Putamen (tissue), 1 donor: Measurements from ENCODE around the gene ZNF764.
A peak's percentile ranks its signal among the peaks of the same experiment; 100 is the strongest.

Source experiments
- DNase-seq: peaks from one replicate; pipeline ENCODE4 v3.0.0-alpha.2; 2016; ENCODE audit warnings: low spot score

Gene ZNF764

DNA sequence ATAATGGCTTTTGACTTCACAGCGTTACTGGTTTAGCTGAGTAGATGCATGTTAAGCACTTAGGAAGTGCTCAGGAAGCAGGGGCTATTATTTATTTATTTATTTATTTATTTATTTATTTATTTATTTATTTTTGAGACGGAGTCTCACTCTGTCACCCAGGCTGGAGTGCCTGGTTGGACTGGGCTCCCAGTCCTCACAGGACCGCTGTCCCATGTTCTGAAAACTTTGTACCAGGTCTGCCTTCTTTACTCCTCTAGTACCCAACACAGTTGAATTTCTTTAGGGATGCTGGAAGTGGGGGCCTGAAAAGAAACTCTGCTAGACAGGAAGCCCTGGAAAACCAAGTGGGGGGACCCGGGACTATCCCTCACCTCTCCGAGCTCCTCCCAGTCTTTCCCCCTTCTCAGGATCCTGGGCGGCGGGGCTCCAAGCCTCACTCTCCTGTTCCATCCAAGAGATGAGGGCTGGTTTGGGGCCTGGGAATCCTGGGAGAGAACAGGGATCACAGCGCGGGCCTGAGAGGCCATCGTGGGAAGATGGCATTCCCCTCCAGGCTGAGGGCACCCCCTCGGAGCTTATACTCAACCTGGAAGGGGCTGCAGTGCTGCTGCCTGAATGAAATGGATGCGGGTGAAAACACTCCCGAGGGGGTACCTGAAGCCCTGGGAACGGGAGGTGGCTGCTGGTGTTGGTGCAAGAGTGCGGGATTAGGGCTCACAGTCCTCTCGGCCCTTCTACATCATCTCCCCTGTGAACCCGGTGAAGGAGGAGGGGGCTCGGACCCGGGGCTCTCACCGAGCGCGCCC, 12.7 kb upstream of the ZNF764 start:
- DNase-seq = no peak

DNA sequence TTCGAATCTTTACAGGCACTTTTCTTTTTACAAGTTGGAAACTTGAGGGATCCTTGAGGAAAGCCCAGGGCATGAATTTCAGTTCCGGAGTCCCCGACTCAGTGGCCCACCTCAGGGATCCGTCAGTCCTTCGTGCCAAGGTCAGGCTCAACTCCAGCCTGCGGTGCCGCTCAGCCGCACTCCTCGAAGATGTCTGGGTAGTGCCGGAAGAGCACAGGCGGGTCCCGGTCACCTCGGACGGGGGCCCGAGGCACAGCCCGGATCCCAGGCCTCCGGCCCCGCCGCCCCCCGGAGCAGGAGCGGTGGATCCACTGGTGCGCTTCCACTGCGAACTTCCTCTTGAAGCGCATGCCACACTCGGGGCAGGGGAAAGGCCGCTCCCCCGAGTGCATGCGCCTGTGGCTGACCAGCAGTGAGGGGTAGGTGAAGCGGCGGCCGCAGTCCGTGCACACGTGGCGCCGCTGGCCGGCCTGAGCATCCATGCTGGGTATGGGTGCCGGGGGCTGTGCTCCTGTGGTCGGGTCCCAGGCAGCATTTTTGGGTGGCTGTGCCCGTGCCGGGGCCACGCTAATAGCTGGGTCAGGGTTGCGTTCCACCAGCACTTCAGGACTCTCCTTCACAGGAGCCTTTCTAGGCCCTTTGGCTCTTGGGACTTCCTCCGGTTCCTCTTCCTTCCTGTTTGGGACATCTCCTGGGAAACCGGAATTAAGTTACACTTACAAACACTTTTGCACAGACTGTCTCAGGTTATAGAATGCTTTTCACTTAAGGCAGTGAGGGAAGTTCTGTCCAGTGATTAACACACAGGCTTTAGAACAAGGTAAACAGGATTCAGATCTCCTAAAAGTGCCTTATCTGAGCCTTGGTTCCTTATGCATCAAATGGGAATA, 11.8 kb upstream of the ZNF764 start:
- DNase-seq = no peak

DNA sequence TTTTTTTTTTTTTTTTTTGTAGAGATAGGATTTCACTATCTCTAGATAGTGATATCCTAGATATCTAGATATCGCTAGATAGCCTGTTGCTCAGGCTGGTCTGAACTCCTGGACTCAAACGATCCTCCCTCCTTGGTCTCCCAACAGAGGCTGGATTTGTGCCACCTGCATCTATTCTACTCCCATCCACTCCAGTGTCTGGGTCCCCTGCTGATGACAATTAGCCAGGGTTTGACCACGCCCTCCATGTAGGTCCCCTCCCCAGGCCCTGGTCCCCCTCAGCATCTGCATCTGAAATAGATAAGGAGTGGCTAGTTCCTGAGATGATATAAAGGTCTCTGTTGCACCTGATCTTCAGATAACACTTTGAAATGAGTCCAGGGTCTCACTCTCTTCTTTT, 11.1 kb upstream of the ZNF764 start:
- no peak for DNase-seq

DNA sequence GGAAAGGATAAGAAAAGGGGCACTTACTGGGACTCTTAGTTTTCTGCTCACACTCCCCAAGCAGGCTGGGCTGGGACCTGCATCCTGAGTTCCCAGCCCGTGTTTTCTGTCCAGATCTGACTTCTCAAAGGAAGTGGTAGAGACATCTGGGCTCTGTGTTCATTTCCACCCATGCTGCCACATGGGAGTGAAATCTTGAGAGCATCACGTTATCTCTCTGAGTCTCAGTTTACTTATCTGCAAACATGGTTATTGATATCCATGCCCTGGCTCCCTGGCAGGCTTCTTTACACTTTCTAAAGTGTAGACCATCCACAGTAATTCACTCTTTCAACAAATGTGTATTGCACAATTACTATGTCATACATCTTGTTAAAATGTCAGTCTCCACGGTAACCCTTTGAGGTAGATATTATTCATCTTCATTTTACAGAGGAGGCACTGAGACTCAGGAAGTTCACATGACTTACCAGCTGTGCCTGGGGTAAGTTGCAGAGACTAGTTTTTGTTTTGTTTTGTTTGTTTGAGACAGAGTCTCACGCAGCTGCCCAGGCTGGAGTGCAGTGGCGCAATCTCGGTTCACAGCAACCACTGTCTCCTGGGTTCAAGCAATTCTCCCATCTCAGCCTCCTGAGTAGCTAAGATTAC, 9.9 kb upstream of the ZNF764 start:
- DNase-seq = no peak

DNA sequence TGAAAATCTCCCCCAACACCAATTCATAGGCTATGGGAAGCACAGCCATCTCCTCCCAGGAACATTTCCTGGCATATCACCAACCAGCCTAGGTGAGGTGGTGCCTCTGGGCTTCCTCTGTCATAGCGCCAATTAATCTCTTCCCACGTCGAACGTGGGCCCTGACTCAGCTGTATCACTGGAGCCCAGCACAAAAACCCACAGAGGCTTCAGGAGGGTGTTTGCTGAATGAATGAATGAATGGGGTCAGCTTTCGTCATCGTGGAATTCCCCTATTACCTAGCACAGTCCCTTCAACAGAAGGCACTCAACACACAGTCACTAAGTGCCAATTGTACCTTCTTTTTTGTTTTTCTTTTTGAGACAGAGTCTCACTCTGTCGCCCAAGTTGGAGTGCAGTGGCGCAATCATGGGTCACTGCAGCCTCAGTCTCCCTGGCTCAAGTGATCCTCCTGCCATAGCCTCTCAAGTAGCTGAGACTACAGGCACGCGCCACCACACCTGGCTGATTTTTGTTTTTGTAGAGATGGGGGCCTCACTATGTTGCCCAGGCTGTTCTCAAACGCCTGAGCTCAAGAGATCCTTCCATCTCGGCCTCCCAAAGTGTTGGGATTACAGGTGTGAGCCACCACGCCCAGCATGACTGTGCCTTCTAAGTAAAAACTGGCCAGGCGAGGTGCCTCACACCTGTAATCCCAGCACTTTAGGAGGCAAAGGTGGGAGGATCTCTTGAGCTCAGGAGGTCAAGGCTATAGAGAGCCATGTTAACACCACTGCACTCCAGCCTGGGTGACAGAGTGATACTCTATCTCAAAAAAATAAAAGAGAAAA, 9.2 kb upstream of the ZNF764 start:
- peak; percentile 69 for DNase-seq

DNA sequence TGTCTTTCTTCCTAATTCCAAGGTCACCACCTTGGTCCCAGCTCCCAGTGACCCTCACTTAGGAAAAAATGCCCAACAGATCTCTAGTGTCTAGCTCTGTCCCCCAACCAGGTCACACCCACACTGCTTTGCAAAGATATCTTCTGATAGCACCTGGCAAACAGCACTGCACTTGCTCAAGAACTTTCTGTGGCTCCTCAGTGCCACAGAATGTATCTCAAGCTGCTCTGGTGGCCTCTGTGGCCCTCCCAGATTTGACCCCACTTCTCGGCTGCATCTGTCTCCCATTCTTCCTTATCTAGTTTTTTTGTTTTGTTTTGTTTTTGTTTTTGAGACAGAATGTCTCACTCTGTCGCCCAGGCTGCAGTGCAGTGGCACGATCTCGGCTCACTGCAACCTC, 8.4 kb upstream of the ZNF764 start:
- no peak for DNase-seq

DNA sequence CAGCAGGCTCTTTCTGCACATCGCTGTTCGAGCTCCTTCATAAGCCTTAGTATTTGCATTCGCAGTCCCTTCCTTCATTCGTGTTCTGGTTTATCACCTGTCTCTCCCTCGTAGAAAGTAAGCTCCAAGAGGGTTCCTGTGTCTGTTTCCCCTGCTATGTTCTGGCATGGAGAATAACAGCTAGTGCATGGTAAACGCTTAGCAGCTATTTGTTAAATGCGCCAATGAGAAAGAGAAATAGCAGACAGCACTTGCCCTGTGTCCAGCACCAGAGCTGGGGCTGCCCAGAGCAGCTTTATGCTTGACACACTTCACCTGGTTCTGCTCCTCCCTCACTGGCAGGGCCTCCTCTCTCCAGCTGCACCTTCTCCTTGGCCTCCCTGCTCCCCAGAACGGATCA, 7.8 kb upstream of the ZNF764 start:
- DNase-seq = no peak

DNA sequence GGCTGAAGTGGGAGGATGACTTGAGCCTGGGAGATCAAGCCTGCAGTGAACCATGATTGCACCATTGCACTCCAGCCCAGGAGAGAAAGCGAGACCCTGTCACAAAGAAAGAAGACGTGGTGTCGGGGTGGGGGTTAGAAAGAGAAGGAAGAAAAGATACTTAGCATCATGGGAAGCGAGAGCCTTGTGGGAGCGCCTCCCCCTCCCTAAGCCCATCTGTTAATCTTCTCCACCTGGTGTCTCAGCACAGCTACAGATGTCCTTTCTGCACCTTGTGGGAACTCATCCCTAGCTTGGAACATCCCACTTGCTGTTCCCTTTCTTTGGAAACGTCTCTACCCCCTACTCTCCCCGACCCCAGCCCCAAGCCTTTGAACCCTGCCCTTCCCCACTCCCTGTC, 7.4 kb upstream of the ZNF764 start:
- DNase-seq = no peak

DNA sequence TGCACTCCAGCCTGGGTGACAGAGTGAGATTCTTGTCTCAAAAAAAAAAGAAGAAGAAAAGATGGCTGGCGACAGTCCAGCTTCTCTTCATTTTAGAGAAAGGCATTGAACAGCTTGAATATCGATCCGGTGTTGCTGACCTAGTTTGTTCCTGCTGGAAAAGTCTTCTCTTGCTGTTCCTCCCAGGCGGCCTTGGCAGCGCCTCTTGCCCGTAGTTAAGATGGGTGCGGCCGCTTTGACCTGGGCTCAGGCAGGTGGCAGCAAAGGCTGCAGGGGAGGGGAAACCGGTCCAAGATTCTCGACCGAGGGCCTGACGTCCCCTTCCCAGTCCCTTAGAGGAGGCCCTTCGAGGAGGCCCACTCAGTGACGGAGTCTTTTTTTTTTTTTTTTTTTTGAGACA, 3.8 kb upstream of the ZNF764 start:
- no peak for DNase-seq

DNA sequence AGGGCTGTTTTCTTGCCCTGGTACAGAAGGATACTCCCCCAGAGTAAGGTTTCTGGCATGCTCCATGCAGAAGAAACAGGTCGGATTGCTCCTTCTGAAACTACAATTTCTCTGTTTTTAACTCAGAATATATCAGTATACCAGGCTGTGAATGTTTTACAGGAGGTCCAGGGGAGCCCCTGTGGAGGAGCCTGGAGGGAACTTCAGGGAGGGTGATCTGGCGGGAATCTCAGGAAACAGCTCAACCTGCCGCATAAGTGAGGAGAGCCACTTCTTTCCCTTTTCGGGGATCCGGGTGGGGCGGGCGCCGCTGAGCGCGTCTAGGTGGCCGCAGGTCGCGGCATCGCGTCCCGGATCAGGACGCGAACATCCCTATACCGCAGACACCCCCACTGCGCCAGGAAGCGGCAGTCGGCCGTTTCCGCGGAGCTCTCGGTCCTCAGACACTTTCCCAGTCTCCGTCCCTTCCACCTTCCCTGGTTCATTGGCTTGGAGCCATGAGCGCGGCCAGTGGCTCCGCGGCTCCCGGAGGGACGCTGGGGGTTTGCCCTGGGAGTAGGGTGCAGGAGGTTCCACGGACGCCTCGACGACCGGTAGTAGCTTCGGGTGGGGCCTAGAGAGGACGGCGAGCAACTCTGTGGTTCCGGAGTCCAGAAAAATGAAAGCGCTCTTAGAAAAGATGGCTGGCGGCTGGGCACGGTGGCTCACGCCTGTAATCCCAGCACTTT, 3.1 kb upstream of the ZNF764 start:
- DNase-seq = no peak

DNA sequence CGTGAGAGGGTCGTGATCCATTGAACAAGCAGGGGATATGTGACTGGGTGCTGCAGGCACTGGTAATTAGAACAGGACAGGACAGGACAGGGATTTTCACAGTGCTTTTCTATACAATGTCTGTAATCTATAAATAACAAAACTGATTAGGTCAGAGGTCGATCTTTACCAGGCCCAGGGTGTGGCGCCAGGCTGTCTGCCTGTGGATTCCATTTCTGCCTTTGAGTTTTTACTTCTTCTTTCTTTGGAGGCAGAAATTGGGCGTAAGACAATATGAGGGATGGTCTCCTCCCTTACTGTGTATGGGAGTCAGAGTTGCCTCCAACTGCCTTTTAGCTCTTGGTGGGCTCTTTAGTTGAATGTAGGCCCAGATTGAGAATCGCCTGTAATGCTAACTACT, 1.5 kb upstream of the ZNF764 start:
- DNase-seq = no peak

DNA sequence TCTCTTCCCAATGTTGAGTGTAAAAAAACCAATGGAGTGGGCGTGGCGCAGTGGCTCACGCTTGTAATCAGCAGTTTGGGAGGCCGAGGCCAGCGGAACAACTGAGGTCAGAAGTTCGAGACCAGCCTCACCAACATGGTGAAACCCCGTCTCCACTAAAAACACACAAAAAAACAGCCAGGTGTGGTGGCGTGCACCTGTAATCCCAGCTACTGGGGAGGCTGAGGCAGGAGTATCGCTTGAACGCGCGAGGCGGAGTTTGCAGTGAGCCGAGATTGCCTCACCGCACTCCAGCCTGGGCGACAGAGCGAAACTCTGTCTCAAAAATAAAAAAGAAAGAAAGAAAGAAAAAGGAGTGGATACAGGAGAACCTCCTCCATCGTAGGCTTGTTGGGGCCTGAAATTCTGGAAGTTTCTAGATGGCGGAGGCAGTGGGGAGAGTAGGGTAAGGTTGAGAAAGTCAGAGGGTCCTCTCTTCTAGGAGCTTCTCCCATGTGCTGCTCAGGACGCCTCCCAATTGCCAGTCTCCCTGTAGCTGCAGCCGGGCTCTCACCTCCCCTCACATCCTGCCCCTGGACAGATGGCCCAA, 709 bp upstream of the ZNF764 start:
- DNase-seq = no peak

DNA sequence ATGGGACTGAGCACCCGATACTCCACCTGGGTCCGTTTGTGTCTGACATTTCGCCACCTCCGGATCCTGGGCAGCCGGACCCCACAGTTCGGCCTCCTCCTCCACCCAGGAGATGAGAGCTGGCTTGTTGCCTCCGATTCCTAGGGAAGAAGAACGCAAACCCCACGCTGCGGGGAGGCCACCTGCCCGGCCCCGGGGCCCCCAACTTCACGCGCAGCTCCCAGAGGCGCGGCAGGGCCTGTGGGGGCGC, 542 bp downstream of the ZNF764 start:
- DNase-seq = no peak

DNA sequence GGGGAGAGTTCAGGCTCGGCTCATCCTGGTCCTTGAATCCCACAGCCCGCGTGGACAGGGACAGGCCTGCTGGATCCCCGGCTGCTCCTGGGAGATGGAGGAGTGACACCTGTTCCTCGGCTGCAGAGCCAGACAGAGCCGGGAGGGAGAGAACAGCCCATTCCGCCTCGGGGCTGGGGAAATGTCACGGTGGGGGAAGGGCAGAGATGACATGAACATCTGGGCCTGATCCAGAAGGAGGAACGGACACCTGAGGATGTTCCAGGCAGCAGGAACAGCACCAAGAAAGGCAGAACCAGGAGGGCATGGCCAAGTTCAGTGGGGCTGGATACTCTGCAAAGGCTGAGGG, 2.1 kb downstream of the ZNF764 start:
- no peak for DNase-seq

DNA sequence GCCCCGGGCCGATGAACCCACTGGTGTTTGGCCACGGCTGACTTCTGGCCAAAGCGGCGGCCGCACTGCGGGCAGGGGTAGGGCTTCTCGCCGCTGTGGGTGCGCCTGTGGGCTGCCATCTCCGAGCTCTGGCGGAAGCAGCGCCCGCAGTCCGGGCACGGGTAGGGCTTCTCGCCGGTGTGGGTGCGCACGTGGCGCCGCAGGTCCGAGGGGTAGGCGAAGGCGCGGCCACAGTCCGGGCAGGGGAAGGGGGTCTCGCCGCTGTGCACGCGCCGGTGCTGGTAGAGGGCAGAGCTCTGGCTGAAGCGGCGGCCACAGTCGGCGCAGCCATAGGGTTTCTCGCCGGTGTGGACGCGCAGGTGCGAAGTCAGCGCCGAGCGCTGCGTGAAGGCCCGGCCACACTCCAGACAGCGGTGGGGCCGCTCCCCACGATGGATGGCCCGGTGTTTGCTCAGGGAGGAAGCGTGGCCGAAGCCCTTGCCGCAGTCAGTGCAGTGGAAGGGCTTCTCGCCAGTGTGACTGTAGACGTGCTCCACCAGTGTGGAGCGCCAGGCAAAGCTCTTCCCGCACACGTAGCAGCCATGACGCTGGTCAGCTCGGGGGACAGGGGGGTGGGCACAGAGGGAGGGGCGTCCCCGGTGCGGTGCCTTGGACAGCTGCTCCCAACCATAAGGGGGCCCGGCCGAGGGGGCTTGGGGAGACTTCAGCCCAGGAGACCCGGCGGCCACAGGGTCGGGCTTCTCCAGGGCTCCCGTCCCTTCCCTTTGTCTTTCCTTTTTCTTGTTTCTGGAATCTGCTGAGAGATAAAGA, 2.7 kb downstream of the ZNF764 start:
- no peak for DNase-seq

DNA sequence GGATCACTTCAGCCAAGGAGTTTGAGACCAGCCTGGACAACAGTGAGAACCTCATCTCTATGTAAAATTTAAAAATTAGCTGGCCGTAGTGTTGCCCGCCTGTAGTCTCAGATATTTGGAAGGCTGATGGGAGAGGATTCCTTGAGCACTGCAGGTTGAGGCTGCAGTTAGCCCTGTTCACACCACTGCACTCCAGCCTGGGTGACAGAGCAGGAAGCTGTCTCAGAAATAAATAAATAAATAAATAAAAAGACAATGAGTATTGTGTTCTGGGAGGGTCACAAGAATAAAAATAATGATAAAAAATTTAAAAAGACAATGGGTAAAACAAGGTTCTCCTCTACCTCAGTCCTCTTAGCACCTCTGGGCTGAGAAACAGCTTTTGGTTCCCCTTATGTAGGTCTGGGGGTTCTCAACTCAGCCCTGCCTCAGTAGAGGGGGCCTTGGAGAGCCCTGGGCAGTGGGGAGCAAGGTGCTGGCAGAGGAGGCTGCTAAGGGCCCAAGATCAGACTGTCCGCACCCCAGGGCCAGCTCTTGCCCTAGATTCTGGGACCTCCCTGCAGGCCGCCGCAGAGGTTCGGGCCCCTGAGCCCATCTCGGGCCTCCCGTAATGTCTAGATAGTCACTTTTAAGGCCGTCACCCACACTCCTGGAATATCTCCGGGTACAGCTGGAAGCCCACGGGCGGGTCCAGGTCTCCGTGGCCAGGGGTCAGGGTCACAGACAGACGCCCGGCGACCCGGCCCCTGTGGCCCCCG, 3.4 kb downstream of the ZNF764 start:
- DNase-seq = no peak

DNA sequence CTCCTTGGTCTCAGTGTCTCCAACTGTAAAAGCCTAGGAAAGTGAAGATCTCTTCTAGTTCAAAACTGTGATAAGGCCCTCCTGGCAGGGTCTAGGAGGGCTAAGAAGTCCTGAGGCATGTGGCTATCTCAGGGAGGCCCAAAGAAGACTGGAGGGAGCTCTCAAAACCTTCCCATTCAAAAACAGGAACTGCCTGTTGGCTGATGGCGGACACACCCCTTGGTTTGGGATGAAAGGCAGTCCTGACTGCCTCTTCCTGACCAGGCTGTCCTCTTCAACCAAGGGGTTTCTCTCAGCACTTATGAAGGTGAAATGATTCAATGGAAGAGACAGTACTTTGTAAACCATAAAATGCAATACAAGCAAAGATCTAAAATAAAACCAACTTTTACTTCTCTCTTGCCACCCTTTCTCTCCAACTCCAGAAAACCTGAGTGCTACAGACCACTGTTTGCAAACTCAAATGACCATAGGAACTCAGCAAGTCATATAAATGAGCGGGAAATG, 4.7 kb downstream of the ZNF764 start:
- no peak for DNase-seq

DNA sequence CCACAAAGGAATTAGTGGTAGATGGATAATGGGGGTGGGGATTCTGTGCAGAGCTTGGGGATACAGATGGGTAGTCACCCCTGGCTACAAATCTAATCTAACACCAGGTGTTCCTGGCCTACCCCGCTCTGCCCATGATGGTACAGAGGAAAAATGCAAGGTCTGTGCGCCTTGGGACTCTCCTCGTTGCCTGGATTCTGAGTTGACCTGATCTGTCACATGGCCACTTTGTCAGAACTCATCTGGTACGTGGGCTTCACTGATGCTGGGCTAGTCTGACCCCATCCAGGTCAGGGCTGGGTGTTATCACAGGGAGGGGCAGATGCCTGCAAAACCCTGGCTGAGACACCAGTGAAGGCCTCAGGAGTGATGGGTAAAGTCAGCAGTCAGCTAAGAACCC, 5.2 kb downstream of the ZNF764 start:
- no peak for DNase-seq

DNA sequence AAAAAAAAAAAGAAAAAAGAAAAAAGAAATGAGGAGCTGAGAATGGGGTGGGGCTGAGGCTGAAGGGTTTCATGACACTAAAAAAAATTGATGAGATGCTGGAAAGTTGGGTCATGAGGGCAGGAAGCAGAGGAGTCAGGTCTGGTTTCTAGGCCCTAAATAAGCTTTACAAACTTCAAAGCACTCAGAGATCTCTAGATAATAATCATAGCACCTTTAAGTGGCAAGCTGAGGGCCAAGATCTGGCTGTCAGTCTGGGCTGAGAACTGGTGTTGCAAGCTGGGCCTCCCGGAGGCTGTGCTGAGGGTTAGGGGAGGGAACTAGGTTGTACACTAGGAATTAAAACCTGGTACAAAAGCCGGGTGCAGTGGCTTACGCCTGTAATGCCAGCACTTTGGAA, 6.4 kb downstream of the ZNF764 start:
- DNase-seq = no peak
